CD1c-positive myeloid dendritic cell (primary cell): Measurements from ENCODE around the gene AKT3.
A peak's percentile ranks its signal among the peaks of the same experiment; 100 is the strongest.
"Not testable (repeated sequence)": the region's sequence is repeated elsewhere in the genome, so short reads cannot be mapped to it uniquely, and the experiment has no call there.

ENCODE experiments used
- DNase-seq: peaks from one replicate; pipeline ENCODE4 v3.0.0-alpha.2; 2016; ENCODE audit errors: extremely low spot score

AKT3 gene

GRCh38 chr1:243705585-243705984, 144.5 kb downstream of the AKT3 start:
- DNase-seq = no peak

GRCh38 chr1:243701872-243702271, 148.2 kb downstream of the AKT3 start:
- DNase-seq = no peak

GRCh38 chr1:243693800-243694199, 156.2 kb downstream of the AKT3 start:
- no peak for DNase-seq

- no peak for DNase-seq
Observed at GRCh38 chr1:243686159-243686558, 163.9 kb downstream of the AKT3 start.

- no peak for DNase-seq
Observed at GRCh38 chr1:243680860-243681259, 169.2 kb downstream of the AKT3 start.

GRCh38 chr1:243672539-243673074, 177.4 kb downstream of the AKT3 start:
- DNase-seq = no peak

GRCh38 chr1:243667591-243667990, 182.5 kb downstream of the AKT3 start:
- no peak for DNase-seq

GRCh38 chr1:243667133-243667532, 182.9 kb downstream of the AKT3 start:
- no peak for DNase-seq

GRCh38 chr1:243663651-243664050, 186.4 kb downstream of the AKT3 start:
- no peak for DNase-seq

- not testable (repeated sequence) for DNase-seq
Observed at GRCh38 chr1:243662169-243662568, 187.9 kb downstream of the AKT3 start.

GRCh38 chr1:243658594-243659105, 191.4 kb downstream of the AKT3 start:
- DNase-seq = no peak

GRCh38 chr1:243657793-243658192, 192.2 kb downstream of the AKT3 start:
- no peak for DNase-seq

GRCh38 chr1:243649530-243649929, 200.5 kb downstream of the AKT3 start:
- DNase-seq = not testable (repeated sequence)

- DNase-seq = no peak
Observed at GRCh38 chr1:243646841-243647240, 203.2 kb downstream of the AKT3 start.

GRCh38 chr1:243645281-243645680, 204.8 kb downstream of the AKT3 start:
- DNase-seq = no peak

- peak; percentile 58 for DNase-seq
Observed at GRCh38 chr1:243642936-243643335, 207.1 kb downstream of the AKT3 start.

GRCh38 chr1:243639027-243639658, 210.9 kb downstream of the AKT3 start:
- DNase-seq = no peak

GRCh38 chr1:243638186-243638585, 211.9 kb downstream of the AKT3 start:
- no peak for DNase-seq

GRCh38 chr1:243628476-243628907, 221.6 kb downstream of the AKT3 start:
- DNase-seq = no peak

GRCh38 chr1:243623841-243624240, 226.2 kb downstream of the AKT3 start:
- no peak for DNase-seq

- no peak for DNase-seq
Observed at GRCh38 chr1:243621973-243622372, 228.1 kb downstream of the AKT3 start.

- DNase-seq = no peak
Observed at GRCh38 chr1:243620096-243620495, 229.9 kb downstream of the AKT3 start.

GRCh38 chr1:243609698-243610097, 240.3 kb downstream of the AKT3 start:
- no peak for DNase-seq

GRCh38 chr1:243605604-243606003, 244.4 kb downstream of the AKT3 start:
- no peak for DNase-seq
